Measurements from ENCODE around the gene PRKD2.

- TF ChIP-seq CTCF (IDR thresholded peaks at IDR 0.05) (no peak), EZH2 (IDR thresholded peaks at IDR 0.05) (no peak)
These were observed 85.4 kb downstream of the PRKD2 start for GRCh38 chr19:46631481-46631880.
